ENCODE measurements around the gene CHD1.

Gene CHD1

GRCh38 chr5:98916540-98916939 lies 12.3 kb downstream of the CHD1 start:
- H3K9me3 ChIP-seq, result no peaks in the 10 kb centered on the region
- no peak overlapping the region for H3K4me3 ChIP-seq (ENCODE audit: low read depth in 1 of 2, low read length in 1 of 2)
- TF ChIP-seq CTCF (IDR thresholded peaks at IDR 0.05), result no peak
- no peak overlapping the region for H3K27ac ChIP-seq
- H3K36me3 ChIP-seq, result peaks cover 30% of the 10 kb centered on the region
- H3K4me1 ChIP-seq (ENCODE audit: control insufficient read depth in 1 of 2, insufficient read depth in 1 of 2, low read depth in 1 of 2, low read length in 1 of 2), result peaks cover 9 to 14% of the 10 kb centered on the region in 2 experiments
- H3K27me3 ChIP-seq, result no peaks in the 10 kb centered on the region

GRCh38 chr5:98913911-98914310 lies 14.9 kb downstream of the CHD1 start:
- peaks cover 7% of the 10 kb centered on the region for H3K36me3 ChIP-seq
- peak overlapping the region; percentile 55 for H3K27ac ChIP-seq
- H3K4me3 ChIP-seq (ENCODE audit: low read depth in 1 of 2, low read length in 1 of 2), result no peak overlapping the region
- no peaks in the 10 kb centered on the region for H3K9me3 ChIP-seq
- no peaks in the 10 kb centered on the region for H3K27me3 ChIP-seq
- TF ChIP-seq CTCF (IDR thresholded peaks at IDR 0.05), result no peak
- peaks cover 13 to 17% of the 10 kb centered on the region in 2 experiments for H3K4me1 ChIP-seq (ENCODE audit: control insufficient read depth in 1 of 2, insufficient read depth in 1 of 2, low read depth in 1 of 2, low read length in 1 of 2)

- no peaks in the 10 kb centered on the region for H3K27me3 ChIP-seq
- no peak overlapping the region for H3K4me3 ChIP-seq (ENCODE audit: low read depth in 1 of 2, low read length in 1 of 2)
- H3K9me3 ChIP-seq, result no peaks in the 10 kb centered on the region
- peaks cover 13 to 14% of the 10 kb centered on the region in 2 experiments for H3K4me1 ChIP-seq (ENCODE audit: control insufficient read depth in 1 of 2, insufficient read depth in 1 of 2, low read depth in 1 of 2, low read length in 1 of 2)
- H3K27ac ChIP-seq, result peak overlapping the region; percentile 60
- H3K36me3 ChIP-seq, result no peaks in the 10 kb centered on the region
- no peak for TF ChIP-seq CTCF (IDR thresholded peaks at IDR 0.05)
Measured at GRCh38 chr5:98911280-98912040, 17.3 kb downstream of the CHD1 start.

GRCh38 chr5:98909363-98909762 lies 19.4 kb downstream of the CHD1 start:
- peak overlapping the region; percentile 33 for H3K27ac ChIP-seq
- H3K4me3 ChIP-seq (ENCODE audit: low read depth in 1 of 2, low read length in 1 of 2), result no peak overlapping the region
- H3K4me1 ChIP-seq (ENCODE audit: control insufficient read depth in 1 of 2, insufficient read depth in 1 of 2, low read depth in 1 of 2, low read length in 1 of 2), result peaks cover 7 to 9% of the 10 kb centered on the region in 2 experiments
- peaks cover 6% of the 10 kb centered on the region for H3K36me3 ChIP-seq
- no peaks in the 10 kb centered on the region for H3K27me3 ChIP-seq
- H3K9me3 ChIP-seq, result no peaks in the 10 kb centered on the region
- no peak for TF ChIP-seq CTCF (IDR thresholded peaks at IDR 0.05)

- Histone ChIP-seq H3K27me3 (no peaks in the 10 kb centered on the region), H3K27ac (peak overlapping the region; percentile 1), H3K4me1 (ENCODE audit: control insufficient read depth in 1 of 2, insufficient read depth in 1 of 2, low read depth in 1 of 2, low read length in 1 of 2) (peaks cover 7 to 9% of the 10 kb centered on the region in 2 experiments), H3K4me3 (ENCODE audit: low read depth in 1 of 2, low read length in 1 of 2) (no peak overlapping the region), H3K9me3 (no peaks in the 10 kb centered on the region), H3K36me3 (peaks cover 19% of the 10 kb centered on the region)
- TF ChIP-seq CTCF (IDR thresholded peaks at IDR 0.05), result no peak
Measured at GRCh38 chr5:98907951-98908350, 20.9 kb downstream of the CHD1 start.
